HFFc6 (cell line): ENCODE results near the gene CEP89. TPM values are rescaled to one million over a fixed set of nuclear protein-coding genes. Genes with fewer than 3 reads are reported as not detected.
A peak's percentile ranks its signal among the peaks of the same experiment; 100 is the strongest.
"Not testable (repeated sequence)": the region's sequence is repeated elsewhere in the genome, so short reads cannot be mapped to it uniquely, and the experiment has no call there.

ENCODE experiments used
- DNase-seq: peaks from one replicate; pipeline ENCODE4 v3.0.0-alpha.2; 2018
- H3K27ac Mint-ChIP-seq: 2 replicates; pipeline ENCODE4 v1.8.0; 2020; ENCODE audit warnings: mild to moderate bottlenecking, mixed read lengths
- H3K27me3 Mint-ChIP-seq: 2 replicates; pipeline ENCODE4 v1.8.0; 2021; ENCODE audit warnings: mild to moderate bottlenecking, moderate library complexity, mixed read lengths; ENCODE audit not compliant: insufficient read depth
- H3K36me3 Mint-ChIP-seq: 2 replicates; pipeline ENCODE4 v1.8.0; 2021; ENCODE audit warnings: low read depth, mixed read lengths
- H3K4me1 Mint-ChIP-seq: 2 replicates; pipeline ENCODE4 v1.8.0; 2020; ENCODE audit warnings: low read depth, mixed read lengths
- H3K4me3 Mint-ChIP-seq: 2 replicates; pipeline ENCODE4 v1.8.0; 2020; ENCODE audit warnings: mild to moderate bottlenecking, moderate library complexity, mixed read lengths
- H3K9me3 Mint-ChIP-seq: 2 replicates; pipeline ENCODE4 v1.8.0; 2020; ENCODE audit warnings: mild to moderate bottlenecking, mixed read lengths
- CTCF ChIP-seq: fragments of 200-600 bp; sonication (generic); IDR thresholded peaks from 2 replicates; pipeline ENCODE4 v1.5.0; 2021; ENCODE audit warnings: antibody characterized with exemption, mild to moderate bottlenecking
- total RNA-seq, 6 experiments: library from RNA; stranded (reverse); fragmentation: NEBNext Ultra II Directional; extraction: Animal tissue kit (Norgen Biotek cat#: 25700); gene quantifications; 2 replicates in 1 of 6; 3 replicates in 5 of 6; pipeline ENCODE4 v1.2.3, GENCODE V29; 2021

Gene CEP89
- total RNA-seq, 6 experiments from 2014 or later = 27.3 to 32.1 (median 30.9) TPM

DNA sequence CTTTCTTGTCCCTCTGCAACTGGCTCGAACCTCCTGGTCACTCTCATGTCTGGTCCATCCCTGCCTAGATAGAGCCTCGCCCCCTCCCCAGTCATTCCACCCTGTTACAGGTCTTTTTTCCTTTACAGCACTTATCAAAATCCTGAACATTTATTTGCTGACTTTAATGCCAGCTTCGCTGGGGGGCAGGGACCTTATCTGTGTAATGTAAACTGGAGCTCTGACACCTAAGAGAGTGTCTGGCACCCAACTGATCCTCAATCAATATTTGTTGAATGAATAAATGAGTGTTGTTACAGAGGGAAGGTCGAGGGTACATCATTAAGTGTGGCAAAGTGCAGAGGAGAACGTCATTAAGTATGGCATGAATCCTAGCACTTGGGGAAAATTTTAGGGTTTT lies 17.0 kb upstream of the CEP89 start:
- H3K4me1 Mint-ChIP-seq = no peaks in the 10 kb centered on the region
- no peaks in the 10 kb centered on the region for H3K9me3 Mint-ChIP-seq
- H3K4me3 Mint-ChIP-seq = no peak overlapping the region
- DNase-seq = no peak
- no peak for TF ChIP-seq CTCF
- no peaks in the 10 kb centered on the region for H3K36me3 Mint-ChIP-seq
- no peak overlapping the region for H3K27ac Mint-ChIP-seq
- H3K27me3 Mint-ChIP-seq = no peaks in the 10 kb centered on the region; the same call in none of the 2 replicates

- not testable (repeated sequence) for H3K27me3 Mint-ChIP-seq, DNase-seq, H3K4me3 Mint-ChIP-seq, H3K27ac Mint-ChIP-seq, H3K4me1 Mint-ChIP-seq, H3K36me3 Mint-ChIP-seq, H3K9me3 Mint-ChIP-seq
Measured at GRCh38 chr19:32988254-32988653, 16.5 kb upstream of the CEP89 start.

- not testable (repeated sequence) for H3K9me3 Mint-ChIP-seq, DNase-seq, H3K4me3 Mint-ChIP-seq, H3K36me3 Mint-ChIP-seq, H3K27ac Mint-ChIP-seq, H3K27me3 Mint-ChIP-seq, H3K4me1 Mint-ChIP-seq
Measured at GRCh38 chr19:32982488-32982887, 10.7 kb upstream of the CEP89 start.

GRCh38 chr19:32979807-32980206 lies 8.0 kb upstream of the CEP89 start:
- not testable (repeated sequence) for H3K4me1 Mint-ChIP-seq, H3K4me3 Mint-ChIP-seq, H3K27ac Mint-ChIP-seq, H3K36me3 Mint-ChIP-seq, H3K9me3 Mint-ChIP-seq, DNase-seq, H3K27me3 Mint-ChIP-seq

GRCh38 chr19:32977813-32978212 lies 6.1 kb upstream of the CEP89 start:
- DNase-seq, H3K27me3 Mint-ChIP-seq, H3K4me1 Mint-ChIP-seq, H3K4me3 Mint-ChIP-seq, H3K27ac Mint-ChIP-seq, H3K36me3 Mint-ChIP-seq, H3K9me3 Mint-ChIP-seq: not testable (repeated sequence)

GRCh38 chr19:32977280-32977679 lies 5.5 kb upstream of the CEP89 start:
- Mint-ChIP-seq H3K9me3 (no peaks in the 10 kb centered on the region), H3K4me3 (no peak overlapping the region), H3K36me3 (peaks cover 4% of the 10 kb centered on the region; the same call in 1 of the 2 replicates), H3K27me3 (no peaks in the 10 kb centered on the region; the same call in 1 of the 2 replicates), H3K27ac (no peak overlapping the region), H3K4me1 (no peaks in the 10 kb centered on the region)
- TF ChIP-seq CTCF = no peak
- no peak for DNase-seq

DNA sequence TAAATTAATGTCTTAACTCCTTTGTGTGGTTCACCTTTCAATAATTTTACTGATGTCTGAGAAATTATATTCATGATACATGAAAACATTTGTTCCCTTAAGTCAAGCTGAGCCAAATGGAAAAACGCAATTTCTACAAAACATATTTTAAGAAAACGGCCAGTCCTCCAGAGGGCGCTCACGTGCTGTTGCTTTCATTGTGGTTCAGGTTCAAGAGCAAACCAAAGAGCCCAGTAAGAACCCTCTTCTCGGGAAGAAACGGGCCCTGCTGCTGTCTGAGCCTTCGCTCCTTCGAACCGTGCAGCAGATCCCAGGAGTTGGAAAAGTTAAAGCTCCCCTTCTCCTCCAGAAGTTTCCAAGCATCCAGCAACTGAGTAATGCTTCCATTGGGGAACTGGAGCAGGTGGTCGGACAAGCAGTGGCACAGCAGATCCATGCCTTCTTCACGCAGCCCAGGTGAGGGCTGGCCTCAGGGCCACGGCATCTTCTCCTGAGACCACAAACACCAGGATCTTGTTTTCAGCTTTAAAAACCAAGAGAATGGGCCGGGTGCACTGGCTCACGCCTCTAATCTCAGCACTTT lies 4.6 kb upstream of the CEP89 start:
- H3K36me3 Mint-ChIP-seq = peaks cover 8% of the 10 kb centered on the region
- peak; percentile 92 for TF ChIP-seq CTCF
- no peaks in the 10 kb centered on the region for H3K4me1 Mint-ChIP-seq
- no peak overlapping the region for H3K4me3 Mint-ChIP-seq
- peaks cover 2% of the 10 kb centered on the region for H3K27me3 Mint-ChIP-seq
- no peak overlapping the region for H3K27ac Mint-ChIP-seq
- peak; percentile 46 for DNase-seq
- H3K9me3 Mint-ChIP-seq = no peaks in the 10 kb centered on the region
